GM18870 (cell line): ENCODE measurements around the gene FLCN.

ENCODE experiments used
- ATAC-seq: cut with Tn5 transposase; IDR thresholded peaks from one replicate; pipeline ENCODE4 v1.9.1; 2021; ENCODE audit warnings: moderate library complexity; ENCODE audit not compliant: unreplicated experiment

FLCN gene

GRCh38 chr17:17239832-17240231 is 2.9 kb upstream of the FLCN start:
- ATAC-seq, result no peak

GRCh38 chr17:17236295-17237025 is 508 bp downstream of the FLCN start:
- ATAC-seq, result no peak

GRCh38 chr17:17235212-17236174 is 1.5 kb downstream of the FLCN start:
- ATAC-seq, result no peak

GRCh38 chr17:17232303-17232621 is 4.7 kb downstream of the FLCN start:
- ATAC-seq, result no peak

- ATAC-seq, result no peak
These were observed 5.2 kb downstream of the FLCN start for GRCh38 chr17:17231621-17232302.

- ATAC-seq, result no peak
These were observed 7.3 kb downstream of the FLCN start for GRCh38 chr17:17229416-17230384.

GRCh38 chr17:17228521-17229279 is 8.3 kb downstream of the FLCN start:
- no peak for ATAC-seq

GRCh38 chr17:17227608-17228520 is 9.1 kb downstream of the FLCN start:
- ATAC-seq, result no peak

GRCh38 chr17:17226451-17227265 is 10.3 kb downstream of the FLCN start:
- ATAC-seq, result no peak

- no peak for ATAC-seq
These were observed 11.1 kb downstream of the FLCN start for GRCh38 chr17:17225901-17226300.

- ATAC-seq, result no peak
These were observed 12.8 kb downstream of the FLCN start for GRCh38 chr17:17224137-17224536.

GRCh38 chr17:17223736-17224135 is 13.2 kb downstream of the FLCN start:
- no peak for ATAC-seq

- no peak for ATAC-seq
These were observed 15.6 kb downstream of the FLCN start for GRCh38 chr17:17221329-17221728.

- ATAC-seq, result no peak
These were observed 16.4 kb downstream of the FLCN start for GRCh38 chr17:17220529-17220928.

- ATAC-seq, result no peak
These were observed 19.0 kb downstream of the FLCN start for GRCh38 chr17:17217995-17218394.

- no peak for ATAC-seq
These were observed 20.2 kb downstream of the FLCN start for GRCh38 chr17:17216776-17217175.

GRCh38 chr17:17216236-17216635 is 20.7 kb downstream of the FLCN start:
- no peak for ATAC-seq

GRCh38 chr17:17215575-17215974 is 21.4 kb downstream of the FLCN start:
- no peak for ATAC-seq
